ENCODE data around the gene ARID3C.
"Not testable (repeated sequence)": the region's sequence is repeated elsewhere in the genome, so short reads cannot be mapped to it uniquely, and the experiment has no call there.

Gene ARID3C

DNA sequence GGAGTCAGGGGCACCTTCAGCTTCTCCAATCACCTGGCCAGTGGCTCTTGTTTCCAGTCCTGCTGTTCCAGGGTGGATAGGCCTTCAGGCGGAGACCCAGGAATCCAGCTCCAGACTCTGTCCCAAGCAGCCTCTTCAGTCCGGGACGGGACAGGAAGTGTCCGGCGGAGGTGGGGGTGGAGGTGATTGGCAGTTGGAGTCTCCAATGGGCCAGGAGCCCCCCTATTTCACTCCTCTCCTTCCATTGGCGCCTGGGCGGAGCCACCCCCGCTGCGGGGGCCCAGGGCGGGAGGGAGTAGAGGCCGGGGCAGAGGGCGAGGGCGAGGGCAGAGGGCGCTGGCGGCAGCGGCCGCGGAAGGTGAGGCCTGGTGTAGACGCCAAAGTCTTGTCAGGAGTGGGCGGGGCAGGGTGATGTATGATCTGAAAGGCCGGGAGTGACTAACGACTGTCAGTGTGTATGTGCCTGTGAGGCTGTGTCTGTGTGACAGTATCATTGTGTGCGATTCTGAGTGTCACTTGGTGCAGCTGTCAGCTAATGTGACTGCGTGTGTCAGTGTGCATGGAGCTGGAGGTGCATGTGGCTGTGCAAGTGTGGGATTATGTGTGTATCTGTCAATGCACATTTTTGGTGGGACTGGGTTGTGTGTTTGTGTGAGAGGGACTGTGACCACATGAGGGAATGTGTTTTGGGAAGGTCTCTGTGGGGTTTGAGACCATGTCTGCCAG, 23.2 kb upstream of the ARID3C start, which contains the start of gene IL11RA:
Gene IL11RA, plus strand, starts transcription at position 310 of the 726 bp plus-strand sequence. CDS start 3,033 bp downstream, outside the sequence.
- FAIRE-seq = no peak

DNA sequence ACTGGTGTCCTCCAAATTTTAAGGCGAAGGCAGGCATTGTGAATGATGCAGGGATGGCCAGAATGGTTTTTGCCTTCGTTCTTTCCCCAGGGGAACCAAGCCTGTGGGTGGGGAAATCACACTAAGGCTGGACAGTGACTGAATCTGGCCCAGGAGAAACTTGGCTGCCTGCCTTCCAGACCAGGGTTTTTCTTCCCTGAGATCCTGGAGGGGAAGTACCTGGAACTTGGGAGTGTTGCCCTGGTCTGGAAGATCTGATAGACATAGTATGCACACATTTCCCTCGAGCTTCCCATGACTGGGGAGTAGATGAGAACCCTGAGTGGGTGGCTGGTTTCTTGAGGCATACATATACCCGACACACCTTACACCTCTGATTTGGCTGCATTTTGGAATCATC, 22.5 kb upstream of the ARID3C start:
- no peak for FAIRE-seq

DNA sequence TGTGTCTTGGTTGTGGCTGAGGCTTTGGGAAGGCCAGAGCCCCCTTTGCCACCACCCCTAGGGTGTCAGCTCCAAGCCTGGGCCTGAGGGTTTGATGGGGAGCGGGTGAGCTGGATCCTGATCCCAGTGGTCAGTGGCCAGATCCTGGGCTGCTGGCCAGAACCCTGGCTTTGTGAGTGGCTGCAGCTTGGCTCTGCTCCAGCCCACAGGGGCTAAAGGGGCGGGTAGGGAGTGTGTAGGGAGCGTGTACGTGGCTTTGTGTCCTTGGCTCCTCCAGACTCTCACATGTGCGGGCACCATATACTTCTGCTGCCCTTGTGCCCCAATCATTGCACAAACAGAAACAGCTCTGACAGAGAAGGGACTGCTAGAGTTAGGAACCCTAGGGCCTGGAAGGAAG, 21.9 kb upstream of the ARID3C start:
- no peak for FAIRE-seq

DNA sequence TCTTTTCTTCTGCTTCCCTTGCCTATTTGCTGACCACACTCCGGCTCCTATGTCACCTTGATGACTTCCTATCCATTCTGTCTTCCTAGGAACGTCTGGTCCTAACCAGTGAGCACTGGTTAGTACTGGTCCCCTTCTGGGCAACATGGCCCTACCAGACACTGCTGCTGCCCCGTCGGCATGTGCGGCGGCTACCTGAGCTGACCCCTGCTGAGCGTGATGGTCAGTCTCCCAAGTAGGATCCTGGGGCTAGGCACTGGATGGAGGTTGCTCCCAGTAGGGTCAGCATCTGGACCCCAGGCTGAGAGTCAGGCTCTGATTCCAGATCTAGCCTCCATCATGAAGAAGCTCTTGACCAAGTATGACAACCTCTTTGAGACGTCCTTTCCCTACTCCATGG, 19.8 kb upstream of the ARID3C start:
- no peak for FAIRE-seq

DNA sequence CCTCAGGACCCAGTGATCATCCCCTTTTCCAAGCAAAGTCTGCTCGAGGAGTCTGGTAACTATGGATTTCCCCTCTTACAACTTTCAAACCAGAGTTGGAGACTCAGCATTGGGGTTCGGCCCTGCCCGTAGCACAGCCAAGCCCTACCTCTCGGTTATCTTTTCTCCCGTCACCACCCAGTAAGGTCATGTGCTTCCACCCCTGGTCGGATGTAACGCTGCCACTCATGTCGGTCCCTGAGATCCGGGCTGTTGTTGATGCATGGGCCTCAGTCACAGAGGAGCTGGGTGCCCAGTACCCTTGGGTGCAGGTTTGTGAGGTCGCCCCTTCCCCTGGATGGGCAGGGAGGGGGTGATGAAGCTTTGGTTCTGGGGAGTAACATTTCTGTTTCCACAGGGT, 18.8 kb upstream of the ARID3C start:
- no peak for FAIRE-seq

DNA sequence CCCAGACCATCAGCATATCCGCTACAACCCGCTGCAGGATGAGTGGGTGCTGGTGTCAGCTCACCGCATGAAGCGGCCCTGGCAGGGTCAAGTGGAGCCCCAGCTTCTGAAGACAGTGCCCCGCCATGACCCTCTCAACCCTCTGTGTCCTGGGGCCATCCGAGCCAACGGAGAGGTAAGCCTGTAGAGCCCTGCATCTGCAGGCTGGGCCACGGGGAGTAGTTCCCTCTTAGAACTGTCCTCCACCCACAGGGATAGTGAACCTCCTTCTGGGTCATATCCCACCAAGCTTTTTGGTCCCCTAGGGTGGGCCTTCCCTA, 18.2 kb upstream of the ARID3C start:
- FAIRE-seq = no peak

DNA sequence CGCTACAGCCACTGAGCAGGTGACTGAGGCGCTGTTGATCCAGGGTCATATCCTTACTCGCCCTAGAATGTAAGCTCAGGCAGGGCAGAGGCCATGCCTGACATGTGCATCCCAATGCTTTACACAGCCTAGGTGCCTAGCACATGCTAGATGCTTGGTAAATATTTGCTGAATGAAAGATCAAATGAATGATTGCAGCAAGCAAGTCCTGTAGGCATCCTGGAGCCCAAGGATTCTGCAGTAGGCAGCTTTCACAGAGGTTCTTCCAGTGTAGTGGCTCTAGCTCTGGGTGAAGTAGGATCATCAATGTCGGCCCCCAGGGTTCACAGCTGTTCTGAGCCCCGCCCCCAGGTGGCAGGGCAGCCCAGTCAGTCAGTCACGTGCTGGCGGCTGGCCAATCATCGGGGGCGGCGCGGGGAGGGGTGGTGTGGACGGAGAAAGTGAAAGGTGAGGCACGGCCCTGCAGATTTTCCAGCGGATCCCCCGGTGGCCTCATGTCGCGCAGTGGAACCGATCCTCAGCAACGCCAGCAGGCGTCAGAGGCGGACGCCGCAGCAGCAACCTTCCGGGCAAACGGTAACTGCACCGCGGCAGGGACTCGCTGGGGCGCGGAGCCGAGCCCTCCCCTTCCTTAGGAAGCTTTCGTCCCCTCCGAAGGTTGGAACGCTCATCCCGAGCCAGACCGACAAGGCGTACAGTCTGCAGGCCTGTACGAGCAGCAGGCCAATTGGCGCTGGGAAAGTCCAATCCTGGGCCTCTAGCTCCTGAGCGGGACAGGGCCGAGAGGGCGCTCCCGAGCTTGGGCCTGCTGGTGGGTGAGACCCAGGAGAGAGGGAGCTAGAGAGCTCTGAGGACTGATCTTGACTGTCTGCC, 17.6 kb upstream of the ARID3C start, which contains the start of gene GALT:
Gene GALT, plus strand, starts transcription at position 465 of the 873 bp plus-strand sequence. Its CDS starts 30 bp downstream, at position 495.
- FAIRE-seq = no peak

DNA sequence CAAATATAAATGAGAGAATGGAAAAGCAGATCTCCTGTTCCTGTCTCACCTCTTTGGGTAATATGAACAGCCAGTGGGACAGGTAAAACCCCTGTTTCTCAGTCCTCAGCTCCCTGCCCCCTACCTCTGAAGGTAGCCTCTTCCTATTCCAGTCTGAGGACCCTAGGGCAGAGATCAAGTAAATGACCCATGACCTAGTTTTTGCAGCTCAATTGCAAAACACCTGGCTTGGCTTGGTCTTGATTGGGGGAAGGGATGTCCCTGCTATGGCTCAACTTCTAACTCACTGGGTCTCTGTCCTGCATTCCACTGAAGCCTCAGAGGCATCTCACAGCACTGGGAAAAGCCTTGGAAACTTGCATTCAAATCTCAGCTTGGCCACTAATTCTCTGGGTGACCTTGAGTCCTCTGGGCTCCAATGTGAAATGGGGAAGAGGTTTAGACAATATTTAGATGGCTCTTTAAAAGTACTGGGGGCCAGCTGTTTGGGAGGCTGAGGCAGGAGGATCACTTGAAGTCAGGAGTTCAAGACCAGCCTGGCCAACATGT, 16.0 kb upstream of the ARID3C start:
- FAIRE-seq = no peak

DNA sequence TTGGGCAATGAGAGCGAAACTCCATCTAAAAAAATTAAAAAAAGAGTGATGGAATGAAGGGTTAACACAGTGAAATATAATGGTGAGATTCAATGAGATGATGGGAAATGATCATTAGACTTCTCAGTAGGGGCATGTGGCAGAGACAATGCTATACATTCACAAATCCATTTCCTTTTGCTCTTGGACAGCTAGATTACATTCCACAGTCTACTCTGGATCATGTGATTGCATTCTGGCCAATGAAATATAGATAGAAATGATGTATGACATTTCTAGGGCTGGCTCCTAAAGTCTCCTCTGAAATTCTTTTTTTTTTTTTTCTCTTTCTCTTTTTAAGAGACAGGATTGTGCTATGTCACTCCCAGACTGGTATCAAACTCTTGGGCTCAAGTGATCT, 13.8 kb upstream of the ARID3C start:
- no peak for FAIRE-seq

DNA sequence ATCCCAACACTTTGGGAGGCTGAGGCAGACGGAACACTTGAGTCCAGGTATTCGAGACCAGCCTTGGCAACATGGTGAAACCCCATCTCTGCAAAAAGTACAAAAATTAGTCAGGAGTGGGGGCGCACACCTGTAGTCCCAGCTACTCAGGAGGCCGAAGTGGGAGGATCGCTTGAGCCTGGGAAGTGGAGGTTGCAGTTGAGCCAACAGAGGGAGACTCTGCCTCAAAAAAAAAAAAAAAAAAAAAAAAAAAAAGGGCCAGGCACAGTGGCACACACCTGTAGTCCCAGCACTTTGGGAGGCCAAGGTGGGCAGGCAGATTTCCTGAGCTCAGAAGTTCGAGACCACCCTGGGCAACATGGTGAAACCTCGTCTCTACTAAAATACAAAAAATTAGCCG, 10.5 kb upstream of the ARID3C start:
- not testable (repeated sequence) for FAIRE-seq

DNA sequence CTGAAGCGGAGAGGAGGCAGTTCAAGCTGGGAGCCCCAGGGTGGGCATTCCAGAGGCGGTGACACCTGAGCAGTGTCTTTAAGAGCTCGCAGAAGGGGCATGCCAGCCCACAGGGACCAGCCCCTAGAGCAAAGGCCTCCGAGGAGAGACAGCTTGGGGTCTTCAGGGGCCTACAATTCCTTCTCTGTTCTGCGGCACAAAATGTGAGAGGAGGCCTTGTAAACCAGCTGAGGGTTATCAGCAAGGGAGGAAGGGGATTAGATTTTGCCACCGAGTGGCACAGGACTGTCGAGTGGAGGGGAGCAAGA, 9.2 kb upstream of the ARID3C start:
- no peak for FAIRE-seq

DNA sequence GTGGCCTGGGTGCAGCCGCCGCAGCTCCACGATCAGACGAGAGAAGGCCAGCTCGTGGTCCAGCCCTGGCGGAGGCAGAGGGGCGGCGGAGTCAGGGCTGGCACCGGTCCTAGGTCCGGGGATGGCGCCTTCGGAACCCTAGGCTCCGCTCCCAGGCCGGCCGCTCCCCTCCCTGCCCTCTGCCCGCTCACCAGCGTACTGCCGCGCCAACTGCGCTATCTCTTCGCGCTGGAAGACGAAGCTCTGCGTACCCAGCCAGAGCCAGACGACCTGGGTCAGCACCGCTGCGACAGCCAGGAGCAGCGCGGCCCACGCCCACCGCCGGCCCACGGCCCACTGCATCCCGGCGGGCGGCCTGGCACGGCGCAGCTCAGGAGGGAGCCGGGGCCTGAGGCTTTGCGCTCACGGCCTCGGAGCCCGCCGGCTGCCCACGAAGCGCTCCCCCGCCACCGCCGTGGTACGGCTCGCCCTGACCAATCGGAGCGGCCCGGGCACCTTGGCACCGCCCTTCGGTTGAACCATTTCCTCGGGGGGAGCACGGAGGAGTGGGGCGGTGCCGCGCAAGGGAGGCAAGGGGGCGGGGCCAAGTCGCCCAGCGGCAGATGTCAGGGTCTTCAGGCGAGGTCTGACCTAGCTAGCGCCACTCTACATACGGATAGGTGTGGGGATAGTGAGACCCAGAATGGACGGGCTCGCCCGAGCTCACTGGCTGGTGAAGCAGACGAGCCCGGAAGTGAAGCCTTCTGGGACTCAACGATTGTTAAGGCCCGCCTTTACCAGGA, 8.7 kb upstream of the ARID3C start, which contains the start of gene SIGMAR1:
Gene SIGMAR1, minus strand, starts transcription at position 432 of the 782 bp plus-strand sequence. Its CDS starts 90 bp downstream, at position 342.
- no peak for FAIRE-seq

DNA sequence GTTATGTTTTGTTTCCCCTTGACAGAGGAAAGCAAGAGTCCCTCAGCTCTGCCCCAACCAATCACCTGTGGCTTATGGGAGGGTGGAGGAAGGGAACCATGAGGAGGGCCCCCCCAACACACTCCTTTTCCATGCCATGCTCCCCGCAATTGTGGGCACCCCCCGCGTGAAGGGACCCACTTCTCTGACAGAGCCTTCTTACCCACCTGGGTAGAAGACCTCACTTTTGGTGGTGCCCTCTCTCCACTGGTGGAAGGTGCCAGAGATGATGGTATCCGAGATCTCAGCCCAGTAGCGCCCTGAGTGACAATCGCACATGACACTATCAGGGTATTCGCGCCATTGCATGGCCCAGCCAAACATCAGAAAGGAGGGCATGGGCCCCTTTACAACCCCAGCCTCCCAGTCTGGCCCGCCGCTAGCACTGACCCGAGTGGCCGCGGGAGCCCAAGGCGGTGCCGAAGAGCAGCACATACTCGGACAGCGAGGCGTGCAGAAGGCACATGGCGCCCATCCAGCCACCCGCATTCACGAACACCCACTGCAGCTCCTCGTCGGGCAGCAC, 8.0 kb upstream of the ARID3C start:
- no peak for FAIRE-seq

DNA sequence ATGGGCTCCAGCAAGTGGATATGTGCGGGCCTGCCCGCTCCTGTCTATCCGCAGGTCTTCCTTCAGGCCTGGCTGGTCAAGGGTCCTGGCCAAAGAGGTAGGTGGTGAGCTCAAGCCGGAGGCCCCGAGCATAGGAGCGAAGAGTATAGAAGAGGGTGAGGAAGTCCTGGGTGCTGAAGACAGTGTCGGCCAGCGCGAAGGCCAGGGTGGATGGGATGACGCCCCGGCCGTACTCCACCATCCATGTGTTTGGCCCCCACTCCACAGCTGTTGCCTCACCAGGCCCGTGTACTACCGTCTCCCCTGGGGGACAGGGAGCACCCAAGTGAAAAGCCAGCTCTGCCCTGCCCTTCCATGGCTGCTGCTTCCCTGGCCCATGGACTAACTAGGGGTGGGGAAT, 6.7 kb upstream of the ARID3C start:
- FAIRE-seq = no peak

DNA sequence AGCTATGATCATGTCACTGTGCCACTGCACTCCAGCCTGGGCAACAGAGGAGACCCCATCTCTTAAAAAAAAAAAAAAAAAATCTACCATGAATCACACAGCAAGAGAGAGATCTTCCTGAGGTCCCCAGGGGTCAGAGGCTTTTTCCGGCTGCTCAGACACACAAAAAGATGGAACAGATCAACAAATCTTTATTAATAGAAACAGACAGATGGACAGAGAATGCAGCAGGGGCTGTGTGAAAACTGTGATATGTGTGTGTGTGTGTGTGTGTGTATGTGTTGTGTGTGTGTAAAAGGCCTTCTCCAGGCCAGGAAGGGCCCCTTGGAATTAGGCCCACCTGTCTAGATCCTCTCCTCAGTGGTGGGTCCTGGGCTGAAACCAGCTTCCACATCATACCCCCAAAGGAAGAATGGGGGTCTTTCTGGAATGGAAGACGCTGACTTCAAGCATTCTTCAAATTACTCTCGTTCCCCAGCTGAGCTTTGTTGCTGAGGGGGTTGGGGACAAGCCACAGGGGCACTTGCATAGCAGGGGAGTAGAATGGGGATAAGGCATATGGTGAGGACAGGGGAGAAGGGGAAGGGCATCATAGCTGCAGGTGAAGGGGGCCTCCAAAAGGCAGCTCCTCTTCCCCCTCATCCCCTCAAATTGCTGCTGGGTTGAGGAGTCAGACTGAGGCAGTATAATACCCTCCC, 5.8 kb upstream of the ARID3C start:
- FAIRE-seq = no peak

DNA sequence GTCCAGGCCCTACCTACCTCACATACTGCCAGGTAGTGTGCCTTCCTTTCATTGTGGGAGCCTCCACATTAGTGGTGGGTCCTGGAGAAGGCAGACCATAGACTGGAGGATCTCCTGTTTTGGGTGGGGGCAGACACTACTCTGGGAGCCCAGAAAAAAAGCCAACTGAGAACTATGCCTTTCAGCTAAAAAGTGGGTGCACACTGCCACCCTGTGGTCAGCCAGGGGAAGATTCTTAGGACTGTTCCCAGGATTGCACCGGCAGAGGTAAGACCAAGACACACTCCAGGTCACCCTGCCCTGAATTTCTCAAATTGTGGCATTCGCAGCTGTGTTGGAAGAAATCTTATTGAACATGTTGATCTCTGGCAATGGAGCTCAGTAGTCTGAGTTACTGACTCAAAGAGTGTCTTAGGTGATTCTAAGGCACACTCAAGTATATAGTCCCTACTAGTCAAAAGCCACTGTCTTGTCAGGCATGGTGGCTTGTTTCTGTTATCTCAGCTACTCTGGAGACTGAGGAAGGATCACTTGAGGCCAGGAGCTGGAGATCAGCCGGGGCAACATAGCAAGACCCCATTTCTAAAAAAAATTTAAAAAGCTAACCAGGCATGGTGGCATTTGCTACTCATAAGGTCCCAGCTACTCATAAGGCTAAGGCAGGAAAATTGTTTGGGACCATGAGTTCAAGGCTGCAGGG, 5.1 kb upstream of the ARID3C start:
- peak; percentile 93 for FAIRE-seq

DNA sequence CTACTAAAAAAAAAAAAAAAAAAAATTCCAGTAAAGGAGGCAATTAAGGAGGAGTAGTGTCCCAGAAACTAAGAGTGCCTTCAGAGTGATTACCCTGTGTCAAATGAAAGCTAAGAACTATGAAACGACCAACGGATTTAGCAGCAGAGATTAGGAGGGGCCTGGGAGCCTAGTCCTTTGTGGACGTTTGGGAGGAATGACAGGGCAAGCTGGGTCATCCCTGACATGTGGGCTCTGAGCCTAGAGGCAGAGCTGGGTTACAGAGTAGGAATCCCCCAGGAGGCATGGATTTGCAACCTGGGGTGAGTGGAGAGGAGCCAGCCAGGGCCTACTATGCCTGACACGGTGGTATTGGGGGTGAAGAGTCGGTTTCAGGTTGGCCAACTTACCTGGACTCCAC, 4.3 kb upstream of the ARID3C start:
- no peak for FAIRE-seq

DNA sequence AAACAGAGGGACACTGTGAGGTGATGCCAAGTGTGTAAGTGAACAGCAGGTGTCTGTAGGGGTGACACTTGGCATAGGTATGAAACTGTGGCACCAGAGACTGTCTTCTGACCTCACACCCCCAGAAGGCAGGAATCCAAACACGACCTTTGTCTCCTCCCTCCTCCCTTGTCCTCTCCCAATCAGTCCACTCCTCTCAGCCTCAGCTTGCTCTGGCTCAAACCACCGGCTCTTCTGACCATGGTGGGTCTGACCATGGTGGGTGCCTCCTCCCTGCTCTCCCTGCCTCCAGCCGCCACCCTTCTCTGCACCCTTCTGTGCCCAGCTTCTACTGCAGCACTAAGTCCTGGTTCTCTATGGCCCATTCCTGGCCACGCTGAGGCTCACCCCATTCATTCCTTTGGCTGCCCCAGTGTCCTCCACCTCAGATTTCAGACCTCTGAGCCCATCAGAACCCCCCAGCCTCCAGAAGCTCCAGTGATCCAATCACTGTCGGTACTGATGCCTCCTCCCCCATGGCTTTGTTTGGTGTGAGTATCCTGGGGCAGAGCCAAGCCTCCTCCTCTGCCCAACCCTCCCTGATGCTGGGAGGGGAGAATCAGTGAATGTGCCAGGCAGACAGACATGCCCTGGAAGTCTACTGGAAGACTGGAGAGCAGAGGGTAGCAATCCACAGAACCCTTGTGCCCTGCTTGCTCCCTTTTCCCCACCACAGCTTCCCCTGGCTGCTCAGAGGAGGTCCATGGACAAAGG, 1.7 kb upstream of the ARID3C start:
- FAIRE-seq = no peak

DNA sequence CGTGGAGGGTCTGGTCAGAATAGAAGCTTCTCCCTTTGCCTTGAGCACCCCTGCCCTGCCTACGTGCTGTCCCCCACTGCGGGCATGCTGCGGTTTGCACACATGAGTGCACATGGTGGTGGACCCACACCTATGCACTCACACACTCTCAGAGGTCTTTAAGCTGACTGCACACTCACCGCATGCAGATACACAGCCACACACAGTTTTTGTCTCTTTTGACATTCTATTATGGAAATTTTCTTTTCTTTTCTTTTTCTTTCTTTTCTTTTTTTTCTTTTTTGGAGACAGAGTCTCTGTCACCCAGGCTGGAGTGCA, 584 bp upstream of the ARID3C start:
- FAIRE-seq = no peak

DNA sequence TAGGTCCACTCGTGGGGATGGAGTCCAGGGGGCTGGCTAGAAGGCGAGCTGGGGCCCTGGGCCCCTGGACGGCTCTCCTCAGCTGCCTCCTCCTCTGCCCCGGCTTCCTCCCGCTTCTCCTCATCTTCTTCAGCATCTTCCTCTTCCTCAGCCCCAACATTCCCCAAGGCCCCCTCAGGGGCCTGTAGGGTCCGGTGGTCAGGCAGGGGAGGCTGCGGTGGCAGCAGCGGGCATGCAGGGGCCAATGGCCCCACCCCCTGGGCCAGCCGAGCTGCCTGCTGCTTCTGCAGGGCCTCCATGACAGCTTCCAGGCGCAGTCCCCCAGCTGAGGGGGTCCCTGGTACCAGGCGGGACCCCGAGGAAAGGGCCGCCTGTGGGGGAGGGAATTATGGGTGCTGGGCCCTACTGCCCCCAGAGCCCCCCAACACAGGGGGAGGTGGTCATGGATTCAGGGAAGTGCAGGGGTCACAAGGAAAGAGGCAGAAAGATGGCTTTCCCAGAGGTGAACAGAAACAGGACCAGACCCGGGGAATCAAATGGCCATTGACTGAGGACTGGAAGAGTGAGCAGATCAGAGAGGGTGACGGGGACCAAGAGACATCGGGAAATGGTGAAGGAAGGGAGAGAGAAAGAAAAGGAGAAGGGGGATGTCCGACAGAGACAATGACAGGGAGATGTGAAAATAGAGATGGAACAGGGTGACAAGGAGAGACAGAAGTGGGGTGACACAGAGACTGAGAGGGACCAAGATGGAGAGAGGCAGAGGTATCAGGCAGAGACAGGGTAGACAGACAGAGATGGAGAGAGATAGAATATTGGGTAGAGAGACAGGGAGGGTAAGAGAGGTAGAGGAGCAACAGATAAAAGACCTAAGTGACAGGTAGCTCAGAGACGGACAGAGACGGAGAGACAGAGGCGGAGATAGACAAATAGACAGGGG, 880 bp downstream of the ARID3C start:
- no peak for FAIRE-seq
